GM12864 (cell line): Measurements from ENCODE around the gene ZNF132.
A peak's percentile ranks its signal among the peaks of the same experiment; 100 is the strongest.
"Not testable (repeated sequence)": the region's sequence is repeated elsewhere in the genome, so short reads cannot be mapped to it uniquely, and the experiment has no call there.

Experiments used
- DNase-seq: peaks from one replicate; pipeline ENCODE4 v3.0.0-alpha.2; 2011; ENCODE audit warnings: low read depth
- H3K4me3 ChIP-seq: 2 replicates; pipeline ENCODE4 v1.5.1; 2011; ENCODE audit warnings: mild to moderate bottlenecking, low read depth, low read length, control low read depth
- TF ChIP-seq, protein P1 (sequence below): IDR thresholded peaks from 2 replicates; pipeline ENCODE4 v1.5.1; 2011; ENCODE audit warnings: low read depth, mild to moderate bottlenecking, moderate library complexity, low read length, control low read depth, inconsistent platforms; ENCODE audit errors: missing control alignments

Gene ZNF132

DNA sequence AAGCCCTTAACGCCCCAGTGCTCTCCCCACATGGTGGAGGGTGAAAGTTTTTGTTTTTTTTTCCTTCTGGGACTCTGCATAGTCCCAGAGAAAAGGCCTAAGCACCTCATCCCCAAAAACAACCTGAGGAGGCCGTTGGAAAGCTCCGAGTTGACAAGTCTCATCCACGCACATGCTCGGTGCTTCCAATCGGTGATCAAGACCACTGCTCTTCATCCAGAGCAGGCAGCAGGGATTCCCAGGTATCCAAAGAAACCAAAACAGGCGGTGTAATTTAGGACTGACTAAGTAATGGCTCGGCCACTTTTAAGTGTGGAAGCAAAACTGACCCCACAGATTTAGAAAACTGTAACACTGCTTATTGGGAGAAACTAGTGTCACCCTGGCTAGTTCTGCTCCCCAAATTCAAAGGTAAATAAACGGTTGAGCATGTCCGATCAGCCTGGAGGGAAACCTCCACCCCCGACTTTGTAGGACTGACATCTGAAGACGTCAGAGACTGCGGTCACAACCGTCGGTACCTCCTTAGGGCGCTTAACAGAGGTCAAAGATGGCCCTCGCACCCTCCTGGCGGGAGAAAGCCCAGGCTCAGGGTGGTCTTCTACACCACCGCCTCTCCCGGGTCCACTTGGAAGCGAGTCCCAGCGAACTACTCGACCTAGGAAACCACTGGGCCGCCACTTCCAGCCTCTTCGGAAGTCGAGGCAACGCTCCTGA is 35.2 kb upstream of the ZNF132 start:
- H3K4me3 ChIP-seq = peak overlapping the region; percentile 80
- no peak for DNase-seq
- TF ChIP-seq, protein P1, sequence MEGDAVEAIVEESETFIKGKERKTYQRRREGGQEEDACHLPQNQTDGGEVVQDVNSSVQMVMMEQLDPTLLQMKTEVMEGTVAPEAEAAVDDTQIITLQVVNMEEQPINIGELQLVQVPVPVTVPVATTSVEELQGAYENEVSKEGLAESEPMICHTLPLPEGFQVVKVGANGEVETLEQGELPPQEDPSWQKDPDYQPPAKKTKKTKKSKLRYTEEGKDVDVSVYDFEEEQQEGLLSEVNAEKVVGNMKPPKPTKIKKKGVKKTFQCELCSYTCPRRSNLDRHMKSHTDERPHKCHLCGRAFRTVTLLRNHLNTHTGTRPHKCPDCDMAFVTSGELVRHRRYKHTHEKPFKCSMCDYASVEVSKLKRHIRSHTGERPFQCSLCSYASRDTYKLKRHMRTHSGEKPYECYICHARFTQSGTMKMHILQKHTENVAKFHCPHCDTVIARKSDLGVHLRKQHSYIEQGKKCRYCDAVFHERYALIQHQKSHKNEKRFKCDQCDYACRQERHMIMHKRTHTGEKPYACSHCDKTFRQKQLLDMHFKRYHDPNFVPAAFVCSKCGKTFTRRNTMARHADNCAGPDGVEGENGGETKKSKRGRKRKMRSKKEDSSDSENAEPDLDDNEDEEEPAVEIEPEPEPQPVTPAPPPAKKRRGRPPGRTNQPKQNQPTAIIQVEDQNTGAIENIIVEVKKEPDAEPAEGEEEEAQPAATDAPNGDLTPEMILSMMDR = no peak

DNA sequence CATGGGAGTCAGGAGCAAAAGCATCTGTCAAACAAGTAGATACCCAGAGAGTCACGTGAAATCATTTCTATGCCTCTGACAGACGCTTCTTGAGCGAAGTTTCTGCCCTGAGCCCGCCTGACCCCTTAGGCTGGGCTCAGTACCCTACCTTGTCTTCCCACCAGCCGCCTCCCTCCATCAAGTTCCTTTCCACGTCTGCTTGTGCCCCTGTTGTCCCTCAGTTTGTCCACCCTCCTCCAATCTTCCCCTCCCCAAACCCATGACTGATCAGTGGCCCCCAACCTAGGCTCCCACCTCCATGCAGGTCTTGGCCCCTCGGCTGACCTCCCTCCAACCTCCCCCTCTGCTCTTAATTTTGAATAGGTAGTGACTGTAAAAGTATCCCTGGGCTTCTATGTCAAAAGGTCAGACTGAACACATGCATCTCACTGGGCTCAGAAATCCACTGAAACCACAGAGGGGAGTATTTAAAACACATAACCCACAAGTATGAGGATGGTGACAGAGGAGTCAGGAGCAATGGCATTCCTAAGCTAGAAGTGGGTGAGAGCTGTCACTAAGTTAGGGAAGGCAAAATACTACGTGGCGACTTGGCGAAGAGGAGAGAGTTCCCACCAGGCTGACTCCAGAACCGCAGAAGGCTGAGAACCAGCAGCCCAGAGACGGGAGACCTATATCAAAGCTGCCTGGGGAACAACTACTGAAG is 34.5 kb upstream of the ZNF132 start:
- no peak overlapping the region for H3K4me3 ChIP-seq

DNA sequence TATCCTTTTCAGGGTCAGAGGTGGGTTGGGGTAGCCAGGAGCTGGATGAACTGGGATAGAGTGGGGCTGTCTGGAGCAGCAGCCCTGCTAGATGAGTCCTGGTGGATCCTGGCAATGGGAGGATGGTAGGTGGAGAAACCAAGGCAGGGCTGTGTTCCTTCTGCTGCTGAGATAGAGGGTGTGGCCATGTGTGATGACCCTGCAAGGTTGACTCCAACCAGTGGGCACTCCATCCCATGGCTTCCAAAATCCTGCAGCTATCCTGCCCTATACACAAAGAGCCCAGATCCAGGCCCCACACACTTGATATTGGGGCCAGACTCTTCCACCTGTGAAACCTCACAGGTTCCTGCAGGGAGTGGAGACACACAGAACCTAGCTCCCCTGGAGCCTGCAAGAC is 33.8 kb upstream of the ZNF132 start:
- DNase-seq = no peak
- no peak overlapping the region for H3K4me3 ChIP-seq
- TF ChIP-seq, protein P1 = no peak

More for the DNA sequence above, 34.5 kb upstream of the ZNF132 start:
- no peak for DNase-seq
- TF ChIP-seq, protein P1 = no peak

DNA sequence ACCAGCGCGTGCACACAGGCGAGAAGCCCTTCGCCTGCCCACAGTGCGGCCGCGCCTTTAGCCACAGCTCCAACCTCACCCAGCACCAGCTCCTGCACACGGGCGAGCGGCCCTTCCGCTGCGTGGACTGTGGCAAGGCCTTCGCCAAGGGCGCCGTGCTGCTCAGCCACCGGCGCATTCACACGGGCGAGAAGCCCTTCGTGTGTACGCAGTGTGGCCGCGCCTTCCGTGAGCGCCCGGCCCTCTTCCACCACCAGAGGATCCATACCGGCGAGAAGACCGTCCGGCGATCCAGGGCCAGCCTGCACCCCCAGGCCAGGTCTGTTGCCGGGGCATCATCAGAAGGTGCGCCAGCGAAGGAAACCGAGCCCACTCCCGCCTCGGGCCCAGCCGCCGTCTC is 31.8 kb upstream of the ZNF132 start:
- TF ChIP-seq, protein P1 = no peak
- no peak for DNase-seq
- H3K4me3 ChIP-seq = no peak overlapping the region

DNA sequence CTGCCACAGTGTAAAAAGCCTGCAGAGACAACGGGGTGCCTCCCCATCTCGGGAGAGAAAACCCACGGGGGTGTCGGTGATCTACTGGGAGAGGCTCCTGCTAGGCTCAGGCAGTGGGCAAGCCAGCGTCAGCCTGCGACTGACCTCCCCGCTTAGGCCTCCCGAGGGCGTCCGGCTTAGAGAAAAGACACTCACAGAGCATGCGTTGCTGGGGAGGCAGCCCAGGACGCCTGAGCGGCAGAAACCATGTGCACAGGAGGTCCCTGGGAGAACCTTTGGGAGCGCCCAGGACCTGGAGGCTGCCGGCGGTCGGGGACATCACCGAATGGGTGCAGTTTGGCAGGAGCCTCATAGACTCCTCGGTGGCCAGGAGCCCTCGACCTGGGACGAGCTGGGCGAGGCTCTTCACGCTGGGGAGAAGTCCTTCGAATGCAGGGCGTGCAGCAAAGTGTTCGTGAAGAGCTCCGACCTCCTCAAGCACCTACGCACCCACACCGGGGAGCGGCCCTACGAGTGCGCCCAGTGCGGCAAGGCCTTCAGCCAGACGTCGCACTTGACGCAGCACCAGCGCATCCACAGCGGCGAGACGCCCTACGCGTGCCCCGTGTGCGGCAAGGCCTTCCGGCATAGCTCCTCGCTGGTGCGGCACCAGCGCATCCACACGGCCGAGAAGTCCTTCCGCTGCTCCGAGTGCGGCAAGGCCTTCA is 31.0 kb upstream of the ZNF132 start:
- not testable (repeated sequence) for DNase-seq, H3K4me3 ChIP-seq

DNA sequence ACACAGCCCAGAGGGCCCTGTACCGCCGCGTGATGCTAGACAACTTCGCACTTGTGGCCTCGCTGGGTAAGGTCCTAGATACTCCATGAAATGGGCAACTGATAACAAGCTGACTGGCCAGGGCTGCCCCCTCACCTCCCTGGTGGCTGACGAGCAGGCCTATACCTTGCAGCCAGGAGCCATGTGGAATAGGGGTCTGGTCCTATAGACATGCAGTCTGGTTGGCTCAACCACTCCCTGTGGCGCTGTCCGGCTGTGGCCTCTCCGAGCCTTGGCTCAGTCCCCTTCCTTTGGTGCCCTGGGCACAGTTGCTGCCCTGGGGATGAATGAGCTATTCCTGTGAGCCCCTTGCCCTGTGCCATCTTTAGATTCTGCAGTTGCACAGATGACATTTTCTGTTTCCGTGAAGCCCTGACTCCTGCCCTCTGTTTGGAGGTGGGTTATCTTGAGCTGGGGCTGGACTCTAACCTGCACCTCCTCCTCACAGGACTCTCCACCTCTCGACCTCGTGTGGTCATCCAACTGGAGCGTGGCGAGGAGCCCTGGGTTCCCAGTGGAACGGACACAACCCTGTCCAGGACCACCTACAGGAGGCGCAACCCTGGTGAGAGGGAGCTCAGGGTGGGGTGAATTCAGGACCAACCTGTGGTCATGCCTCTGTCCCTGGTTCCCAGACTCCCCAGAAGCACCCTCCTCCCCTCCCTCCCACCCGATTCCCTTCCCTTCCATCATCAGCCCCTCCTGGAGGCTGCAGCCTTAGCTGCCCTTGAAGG is 29.5 kb upstream of the ZNF132 start:
- DNase-seq = no peak
- TF ChIP-seq, protein P1 = no peak

More for the DNA sequence above, 29.5 kb upstream of the ZNF132 start:
- H3K4me3 ChIP-seq = no peak overlapping the region
